ENCODE data around the gene TRAF3. TPM values are rescaled to one million over a fixed set of nuclear protein-coding genes. Genes with fewer than 3 reads are reported as not detected.

The TRAF3 gene
- total RNA-seq, 2 experiments from 2014 or later, result 52.9 to 54.4 TPM

GRCh38 chr14:102909462-102909861 is 132.2 kb downstream of the TRAF3 start:
- CTCF ChIA-PET, result no interaction called here
- POLR2A ChIA-PET, result no interaction called here

GRCh38 chr14:102909911-102910310 is 132.7 kb downstream of the TRAF3 start:
- CTCF ChIA-PET, result no interaction called here

GRCh38 chr14:102910442-102910841 is 133.2 kb downstream of the TRAF3 start:
- POLR2A ChIA-PET, result interaction anchor here (0.9 kb wide), 1 partner anchor 125 kb away, joined by 3 read pairs; no protein-coding TSS in a partner anchor
- CTCF ChIA-PET, result no interaction called here

More at GRCh38 chr14:102909911-102910310, 132.7 kb downstream of the TRAF3 start:
- POLR2A ChIA-PET, result interaction anchor here (0.9 kb wide), 1 partner anchor 124 kb away, joined by 3 read pairs; no protein-coding TSS in a partner anchor

GRCh38 chr14:102911541-102911951 is 134.3 kb downstream of the TRAF3 start:
- ChIA-PET POLR2A (no interaction called here), CTCF (no interaction called here)

- POLR2A ChIA-PET, result no interaction called here
- CTCF ChIA-PET, result interaction anchor here (1.1 kb wide), 1 partner anchor 217 kb away, joined by 4 read pairs; no protein-coding TSS in a partner anchor
Measured at GRCh38 chr14:102911991-102912761, 134.9 kb downstream of the TRAF3 start.

- CTCF ChIA-PET, result interaction anchor here (0.6 kb wide), 1 partner anchor 11 kb away, joined by 3 read pairs; no protein-coding TSS in a partner anchor
Measured at GRCh38 chr14:102913341-102914211, 136.3 kb downstream of the TRAF3 start.

GRCh38 chr14:102914474-102915291 is 137.4 kb downstream of the TRAF3 start:
- POLR2A ChIA-PET, result no interaction called here

More at GRCh38 chr14:102913341-102914211, 136.3 kb downstream of the TRAF3 start:
- POLR2A ChIA-PET, result no interaction called here

GRCh38 chr14:102915292-102916110 is 138.3 kb downstream of the TRAF3 start:
- ChIA-PET POLR2A (interaction anchor here (0.8 kb wide), 1 partner anchor 9 kb away, joined by 3 read pairs; no protein-coding TSS in a partner anchor), CTCF (no interaction called here)

More at GRCh38 chr14:102914474-102915291, 137.4 kb downstream of the TRAF3 start:
- CTCF ChIA-PET, result no interaction called here

- ChIA-PET POLR2A (interaction anchor here (0.8 kb wide), 1 partner anchor 8 kb away, joined by 3 read pairs; no protein-coding TSS in a partner anchor), CTCF (no interaction called here)
Measured at GRCh38 chr14:102916347-102917055, 139.3 kb downstream of the TRAF3 start.

GRCh38 chr14:102917056-102917385 is 139.8 kb downstream of the TRAF3 start:
- ChIA-PET CTCF (no interaction called here), POLR2A (no interaction called here)

- CTCF ChIA-PET, result interaction anchor here (1.0 kb wide), 1 partner anchor 223 kb away, joined by 3 read pairs; no protein-coding TSS in a partner anchor
- POLR2A ChIA-PET, result no interaction called here
Measured at GRCh38 chr14:102917469-102918211, 140.4 kb downstream of the TRAF3 start.

GRCh38 chr14:102918438-102918837 is 141.2 kb downstream of the TRAF3 start:
- POLR2A ChIA-PET, result no interaction called here

GRCh38 chr14:102920273-102920997 is 143.2 kb downstream of the TRAF3 start:
- ChIA-PET CTCF (no interaction called here), POLR2A (no interaction called here)

More at GRCh38 chr14:102918438-102918837, 141.2 kb downstream of the TRAF3 start:
- CTCF ChIA-PET, result interaction anchor here (1.0 to 1.3 kb wide), 2 partner anchors 10 to 224 kb away, joined by 3 read pairs; no protein-coding TSS in a partner anchor

GRCh38 chr14:102920998-102921304 is 143.7 kb downstream of the TRAF3 start:
- POLR2A ChIA-PET, result no interaction called here
- CTCF ChIA-PET, result no interaction called here

- CTCF ChIA-PET, result no interaction called here
- POLR2A ChIA-PET, result no interaction called here
Measured at GRCh38 chr14:102922490-102923200, 145.4 kb downstream of the TRAF3 start, which contains the start of gene AMN. AMN (plus strand) TSS chr14:102922663; CDS start chr14:102922689, 26 bp downstream.

- CTCF ChIA-PET, result no interaction called here
Measured at GRCh38 chr14:102923201-102923924, 146.1 kb downstream of the TRAF3 start.

More at GRCh38 chr14:102923201-102923924, 146.1 kb downstream of the TRAF3 start:
- POLR2A ChIA-PET, result no interaction called here
